Measurements from ENCODE around the gene MAP2K5.
A peak's percentile ranks its signal among the peaks of the same experiment; 100 is the strongest.

Gene MAP2K5

GRCh38 chr15:67845974-67846373 is 303.5 kb downstream of the MAP2K5 start:
- TF ChIP-seq, protein P1, sequence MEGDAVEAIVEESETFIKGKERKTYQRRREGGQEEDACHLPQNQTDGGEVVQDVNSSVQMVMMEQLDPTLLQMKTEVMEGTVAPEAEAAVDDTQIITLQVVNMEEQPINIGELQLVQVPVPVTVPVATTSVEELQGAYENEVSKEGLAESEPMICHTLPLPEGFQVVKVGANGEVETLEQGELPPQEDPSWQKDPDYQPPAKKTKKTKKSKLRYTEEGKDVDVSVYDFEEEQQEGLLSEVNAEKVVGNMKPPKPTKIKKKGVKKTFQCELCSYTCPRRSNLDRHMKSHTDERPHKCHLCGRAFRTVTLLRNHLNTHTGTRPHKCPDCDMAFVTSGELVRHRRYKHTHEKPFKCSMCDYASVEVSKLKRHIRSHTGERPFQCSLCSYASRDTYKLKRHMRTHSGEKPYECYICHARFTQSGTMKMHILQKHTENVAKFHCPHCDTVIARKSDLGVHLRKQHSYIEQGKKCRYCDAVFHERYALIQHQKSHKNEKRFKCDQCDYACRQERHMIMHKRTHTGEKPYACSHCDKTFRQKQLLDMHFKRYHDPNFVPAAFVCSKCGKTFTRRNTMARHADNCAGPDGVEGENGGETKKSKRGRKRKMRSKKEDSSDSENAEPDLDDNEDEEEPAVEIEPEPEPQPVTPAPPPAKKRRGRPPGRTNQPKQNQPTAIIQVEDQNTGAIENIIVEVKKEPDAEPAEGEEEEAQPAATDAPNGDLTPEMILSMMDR (IDR thresholded peaks at IDR 0.05; ENCODE audit: low read depth, low read length), result no peak
- no peak for DNase-seq (ENCODE audit: low read depth in 2 of 2)
- no peak overlapping the region for H3K4me3 ChIP-seq (replicated peaks in 1 of 2; ENCODE audit: low read depth in 2 of 2, low read length in 2 of 2)

- no peak overlapping the region for H3K4me3 ChIP-seq (replicated peaks in 1 of 2; ENCODE audit: low read depth in 2 of 2, low read length in 2 of 2)
- TF ChIP-seq, protein P1 (IDR thresholded peaks at IDR 0.05; ENCODE audit: low read depth, low read length), result no peak
- no peak for DNase-seq (ENCODE audit: low read depth in 2 of 2)
These were observed 307.0 kb downstream of the MAP2K5 start for GRCh38 chr15:67849538-67849937.

- no peak for DNase-seq (ENCODE audit: low read depth in 2 of 2)
- H3K4me3 ChIP-seq (replicated peaks in 1 of 2; ENCODE audit: low read depth in 2 of 2, low read length in 2 of 2), result no peak overlapping the region
- TF ChIP-seq, protein P1 (IDR thresholded peaks at IDR 0.05; ENCODE audit: low read depth, low read length), result no peak
These were observed 307.8 kb downstream of the MAP2K5 start for GRCh38 chr15:67850336-67850735.

GRCh38 chr15:67850994-67851571 is 308.6 kb downstream of the MAP2K5 start:
- H3K4me3 ChIP-seq (replicated peaks in 1 of 2; ENCODE audit: low read depth in 2 of 2, low read length in 2 of 2), result no peak overlapping the region
- peak; percentile 54 to 65 for DNase-seq (ENCODE audit: low read depth in 2 of 2)
- TF ChIP-seq, protein P1 (IDR thresholded peaks at IDR 0.05; ENCODE audit: low read depth, low read length), result no peak

DNA sequence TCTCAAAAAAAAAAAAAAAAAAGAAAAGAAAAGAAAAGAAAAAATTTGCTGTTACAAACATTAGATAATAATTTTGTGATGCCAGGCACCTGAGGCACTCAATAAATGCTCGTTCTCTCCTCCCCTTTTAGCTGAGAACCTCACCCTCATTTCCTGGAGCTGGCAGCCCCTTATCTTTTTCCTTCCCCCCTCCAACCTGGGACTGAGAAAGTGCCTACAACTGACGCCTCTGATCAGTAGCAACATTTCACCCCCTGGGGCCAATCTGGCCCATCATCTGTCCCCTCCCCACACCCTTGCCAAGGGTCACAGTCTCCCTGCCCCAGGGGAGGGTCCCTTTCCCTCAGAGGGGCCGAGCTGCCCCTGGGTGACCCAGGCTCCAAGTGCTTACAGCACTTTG is 309.9 kb downstream of the MAP2K5 start:
- no peak for DNase-seq (ENCODE audit: low read depth in 2 of 2)
- TF ChIP-seq, protein P1 (IDR thresholded peaks at IDR 0.05; ENCODE audit: low read depth, low read length), result no peak
- no peak overlapping the region for H3K4me3 ChIP-seq (replicated peaks in 1 of 2; ENCODE audit: low read depth in 2 of 2, low read length in 2 of 2)

DNA sequence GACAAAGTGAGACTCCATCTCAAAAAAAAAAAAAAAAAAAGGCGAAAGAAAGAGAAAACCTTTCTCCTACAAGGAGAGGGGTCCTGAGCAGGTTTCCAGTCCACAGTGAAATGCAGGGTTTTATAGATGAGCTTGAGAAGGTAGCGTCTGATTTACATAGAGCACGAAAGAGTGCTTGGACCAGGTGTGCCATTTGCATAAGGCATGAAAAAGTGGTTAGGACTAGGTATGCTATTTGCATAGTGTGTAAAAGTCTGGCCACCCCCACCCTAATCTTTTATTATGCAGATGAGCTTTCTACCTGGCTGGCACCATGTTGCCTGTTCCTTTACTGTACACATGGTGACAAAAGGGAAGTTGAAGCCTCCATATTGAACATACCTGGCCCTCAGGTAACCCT is 311.0 kb downstream of the MAP2K5 start:
- DNase-seq (ENCODE audit: low read depth in 2 of 2), result no peak
- H3K4me3 ChIP-seq (replicated peaks in 1 of 2; ENCODE audit: low read depth in 2 of 2, low read length in 2 of 2), result no peak overlapping the region
- TF ChIP-seq, protein P1 (IDR thresholded peaks at IDR 0.05; ENCODE audit: low read depth, low read length), result no peak

DNA sequence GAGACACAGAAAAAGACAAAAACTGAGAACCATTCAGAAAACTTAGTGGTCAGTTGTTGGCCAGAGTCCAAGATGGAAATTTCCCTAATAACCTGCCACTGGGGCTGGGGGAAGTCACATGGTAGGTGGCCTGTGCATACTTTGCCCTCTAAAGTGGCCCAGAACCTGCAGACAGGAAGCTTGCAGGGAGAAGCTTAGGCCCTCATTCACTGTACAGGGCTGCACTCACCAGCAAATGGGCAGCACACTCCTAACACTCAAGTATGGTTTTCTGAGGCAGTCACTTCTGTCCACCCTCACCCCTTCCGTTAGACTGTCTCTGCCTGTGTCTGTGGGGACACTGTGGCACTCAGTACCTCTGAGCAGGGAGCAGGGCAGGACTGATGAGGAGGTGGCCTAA is 311.9 kb downstream of the MAP2K5 start:
- no peak for DNase-seq (ENCODE audit: low read depth in 2 of 2)
- TF ChIP-seq, protein P1 (IDR thresholded peaks at IDR 0.05; ENCODE audit: low read depth, low read length), result no peak
- no peak overlapping the region for H3K4me3 ChIP-seq (replicated peaks in 1 of 2; ENCODE audit: low read depth in 2 of 2, low read length in 2 of 2)

All from cardiac fibroblast (primary cell).